HG02981 (cell line): ENCODE results near the gene TMEM179.
"Not testable (repeated sequence)": the region's sequence is repeated elsewhere in the genome, so short reads cannot be mapped to it uniquely, and the experiment has no call there.

Experiments used
- ATAC-seq: cut with Tn5 transposase; IDR thresholded peaks from one replicate; pipeline ENCODE4 v1.9.1; 2021; ENCODE audit warnings: mild to moderate bottlenecking, moderate library complexity; ENCODE audit not compliant: unreplicated experiment

The TMEM179 gene

DNA sequence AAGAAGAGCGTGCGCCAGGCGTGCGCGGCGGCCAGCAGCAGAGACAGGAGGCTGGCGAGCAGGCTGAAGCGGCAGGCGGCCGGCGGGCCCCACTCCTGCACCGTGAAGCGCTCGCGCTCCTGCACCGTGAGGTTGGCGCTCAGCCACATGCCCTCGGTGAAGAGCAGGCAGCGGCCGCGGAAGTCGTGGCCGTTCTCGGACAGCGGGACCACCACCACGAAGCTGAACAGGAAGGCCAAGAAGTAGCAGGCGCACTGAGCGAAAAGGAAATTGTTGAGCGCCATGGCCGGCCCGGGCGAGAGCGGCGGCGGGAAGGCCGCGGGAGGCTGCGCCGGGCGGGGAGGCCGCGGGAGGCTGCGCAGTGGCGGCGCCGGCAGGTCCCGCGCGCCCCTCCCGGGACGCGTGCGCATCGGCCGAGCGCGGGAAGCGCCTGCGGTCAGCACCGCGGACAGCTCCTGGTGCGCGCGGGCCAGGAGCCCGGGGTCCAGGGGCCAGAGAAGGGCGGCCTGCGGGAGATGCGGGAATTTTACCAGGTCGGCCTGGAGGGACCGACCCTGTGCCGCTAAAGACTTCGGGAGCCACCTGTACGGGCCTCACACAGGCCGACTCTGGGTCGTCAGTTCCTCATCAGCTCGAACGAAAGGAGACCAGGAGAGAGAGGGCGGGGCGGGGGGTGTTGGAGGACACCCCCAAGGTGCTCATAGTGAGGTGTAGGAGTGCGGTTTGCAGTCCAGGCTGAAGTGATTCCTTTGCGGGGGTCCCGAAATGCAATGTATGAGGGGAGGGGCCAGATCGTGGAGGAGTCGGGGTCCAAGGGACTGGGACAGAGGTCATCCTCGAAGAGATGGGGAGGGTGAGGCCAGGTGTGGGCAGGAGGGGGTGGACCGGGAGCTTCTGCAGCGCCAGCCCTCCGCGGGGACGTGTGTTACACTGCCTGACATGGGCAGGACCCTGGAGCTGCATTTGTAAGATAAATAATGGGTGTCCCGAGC, at the start of gene TMEM179:
TSS of gene TMEM179 (minus strand) at position 315 of the 992 bp plus-strand sequence. CDS start at position 284, 31 bp downstream.
- ATAC-seq, result no peak

DNA sequence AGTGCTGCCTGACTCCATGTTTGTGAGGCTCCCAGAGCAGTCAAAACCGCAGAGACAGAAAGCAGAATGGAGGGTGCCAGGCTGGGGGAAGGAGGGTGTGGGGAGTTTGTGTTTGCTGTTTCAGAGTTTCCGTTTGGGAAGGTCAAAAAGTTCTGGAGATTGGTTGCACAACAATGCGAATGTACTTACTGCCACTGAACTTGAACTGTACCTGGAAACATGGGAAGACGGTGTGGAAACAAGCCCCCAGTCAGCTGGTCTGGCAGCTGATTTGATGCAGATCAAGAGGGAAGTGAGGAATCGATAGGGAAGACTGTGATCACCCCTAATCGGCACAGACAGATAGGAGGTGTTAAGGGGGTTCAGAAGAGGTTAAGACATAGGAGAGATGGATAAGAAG, 49.5 kb upstream of the TMEM179 start:
- ATAC-seq, result no peak

- ATAC-seq, result not testable (repeated sequence)
Observed at GRCh38 chr14:104653130-104653920, 48.8 kb upstream of the TMEM179 start.

DNA sequence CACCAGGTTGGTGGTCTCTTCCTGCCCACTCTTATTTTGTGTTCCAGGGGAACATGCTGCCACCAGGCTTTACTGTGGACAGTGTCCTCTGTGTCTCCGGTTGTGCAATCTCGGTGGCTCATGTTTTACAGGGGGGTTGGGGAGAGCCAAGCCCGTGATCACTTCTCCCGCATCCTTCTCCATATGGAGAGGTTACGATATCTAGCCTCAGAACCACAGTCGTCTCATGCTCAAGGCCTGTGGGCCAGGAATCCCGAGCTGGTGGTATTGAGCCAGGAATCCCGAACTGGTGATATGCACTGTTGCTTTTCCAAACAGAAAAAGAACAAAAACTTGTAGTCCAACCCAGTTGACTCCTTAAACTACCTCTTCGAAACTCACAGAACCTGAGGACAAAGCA, 47.8 kb upstream of the TMEM179 start:
- ATAC-seq, result no peak

DNA sequence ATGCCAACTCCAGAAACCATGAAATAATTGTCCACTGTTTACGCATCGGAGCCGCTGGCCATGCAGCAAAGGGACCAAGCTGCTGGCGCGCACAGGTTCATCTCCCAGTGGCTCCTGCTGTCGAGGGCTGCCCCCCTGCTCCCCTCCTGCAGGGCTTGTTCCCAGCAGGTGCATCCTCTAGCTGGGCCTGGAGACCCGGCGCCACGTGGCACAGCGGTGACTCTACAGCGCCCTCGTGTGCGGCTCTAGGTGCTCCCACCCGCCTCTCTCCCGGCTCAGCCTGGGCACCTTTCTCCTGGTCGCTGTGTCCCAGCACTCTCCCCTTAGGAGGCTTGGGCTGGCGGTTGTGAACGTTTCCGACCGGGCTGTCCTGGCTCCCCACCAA, 47.3 kb upstream of the TMEM179 start:
- ATAC-seq, result no peak

GRCh38 chr14:104650981-104651875, 46.7 kb upstream of the TMEM179 start:
- no peak for ATAC-seq

DNA sequence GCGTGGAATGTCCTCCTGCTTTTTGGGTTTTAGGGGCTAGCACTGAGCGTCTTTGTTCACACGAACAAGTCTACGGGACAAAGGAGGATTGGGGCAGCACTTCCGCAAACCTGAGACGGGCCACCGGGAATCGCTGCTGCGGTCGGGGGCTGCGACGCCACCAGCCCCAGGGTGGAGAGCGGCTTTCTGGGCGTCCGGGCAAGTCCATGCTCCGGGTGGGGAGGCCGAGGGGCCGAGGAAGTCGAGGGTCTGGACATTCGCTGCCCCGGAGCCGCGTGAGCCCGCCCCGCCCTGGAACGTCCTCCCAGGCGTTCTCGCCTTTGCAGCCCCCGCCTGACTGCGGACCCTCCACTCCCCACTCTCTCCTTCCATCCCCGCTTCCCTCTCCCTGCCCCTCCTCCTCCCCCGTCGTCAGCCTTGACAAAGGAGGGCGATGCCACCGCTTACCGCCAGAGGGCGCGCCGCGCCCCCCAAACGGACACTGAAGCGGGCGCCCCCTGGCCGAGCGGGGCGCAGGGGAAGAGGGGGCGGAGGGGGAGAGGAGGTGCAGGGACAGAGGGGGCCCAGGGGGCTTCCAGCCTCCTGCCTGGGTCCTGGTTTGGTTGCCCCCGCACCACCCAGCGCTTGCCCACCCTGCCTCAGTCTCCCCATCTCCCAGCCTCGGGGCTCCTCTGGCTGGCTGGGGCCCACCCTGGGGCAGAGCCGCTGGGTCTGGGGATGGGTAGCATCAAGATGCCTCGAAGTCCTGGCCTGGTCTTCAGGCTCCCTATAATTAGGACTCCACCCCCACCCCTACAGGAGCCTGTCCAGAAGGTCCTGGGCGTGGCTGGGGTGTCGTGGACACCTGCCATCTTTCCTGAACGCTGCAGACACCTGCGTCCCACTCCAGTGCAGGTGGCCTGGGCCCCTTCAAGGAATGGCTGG, 45.7 kb upstream of the TMEM179 start:
- peak; percentile 61 for ATAC-seq

GRCh38 chr14:104647467-104648043, 43.0 kb upstream of the TMEM179 start:
- no peak for ATAC-seq

GRCh38 chr14:104644656-104645378, 40.2 kb upstream of the TMEM179 start:
- no peak for ATAC-seq

DNA sequence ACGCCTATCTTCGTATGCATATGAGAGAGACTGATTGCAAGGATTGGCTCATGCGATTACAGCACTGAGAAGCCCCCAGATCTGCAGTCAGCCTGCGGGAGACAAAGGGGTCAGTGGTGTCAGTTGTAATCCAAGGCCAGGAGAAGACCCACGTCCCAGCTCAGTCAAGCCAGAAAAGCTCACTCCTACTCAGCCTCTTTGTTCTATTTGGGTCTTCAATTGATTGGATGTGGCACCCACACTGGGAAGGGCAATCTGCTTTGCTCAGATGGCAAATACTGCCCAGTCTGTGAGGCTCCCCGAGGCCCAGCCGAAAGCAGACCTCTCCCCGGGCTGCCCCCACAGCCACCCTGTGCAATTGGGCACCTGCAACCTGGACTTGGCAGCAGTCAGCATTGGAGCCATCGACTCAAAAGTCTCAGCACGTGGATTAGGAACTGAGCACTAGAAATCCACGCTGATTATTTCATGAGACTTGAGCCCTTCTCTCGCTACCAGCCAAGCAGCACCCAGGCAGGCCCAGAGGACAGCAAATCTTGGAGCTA, 39.6 kb upstream of the TMEM179 start:
- no peak for ATAC-seq

- ATAC-seq, result no peak
Observed at GRCh38 chr14:104643306-104643705, 38.7 kb upstream of the TMEM179 start.

DNA sequence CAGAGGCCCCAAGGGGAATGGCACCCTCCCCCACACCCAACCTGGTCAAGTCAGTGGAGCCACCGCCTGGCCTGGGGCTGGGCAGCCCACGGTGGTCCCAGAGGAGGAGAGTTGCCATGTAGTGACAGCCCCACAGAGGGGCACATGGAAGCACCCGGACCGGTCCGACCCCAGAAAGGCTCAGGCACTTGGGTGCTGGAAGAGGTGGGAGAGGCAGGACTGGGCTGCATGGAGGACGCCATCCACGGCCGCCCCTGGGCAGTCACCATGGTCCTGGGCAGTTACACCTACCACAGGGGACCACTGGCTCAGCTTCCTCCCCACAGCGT, 37.9 kb upstream of the TMEM179 start:
- ATAC-seq, result no peak

DNA sequence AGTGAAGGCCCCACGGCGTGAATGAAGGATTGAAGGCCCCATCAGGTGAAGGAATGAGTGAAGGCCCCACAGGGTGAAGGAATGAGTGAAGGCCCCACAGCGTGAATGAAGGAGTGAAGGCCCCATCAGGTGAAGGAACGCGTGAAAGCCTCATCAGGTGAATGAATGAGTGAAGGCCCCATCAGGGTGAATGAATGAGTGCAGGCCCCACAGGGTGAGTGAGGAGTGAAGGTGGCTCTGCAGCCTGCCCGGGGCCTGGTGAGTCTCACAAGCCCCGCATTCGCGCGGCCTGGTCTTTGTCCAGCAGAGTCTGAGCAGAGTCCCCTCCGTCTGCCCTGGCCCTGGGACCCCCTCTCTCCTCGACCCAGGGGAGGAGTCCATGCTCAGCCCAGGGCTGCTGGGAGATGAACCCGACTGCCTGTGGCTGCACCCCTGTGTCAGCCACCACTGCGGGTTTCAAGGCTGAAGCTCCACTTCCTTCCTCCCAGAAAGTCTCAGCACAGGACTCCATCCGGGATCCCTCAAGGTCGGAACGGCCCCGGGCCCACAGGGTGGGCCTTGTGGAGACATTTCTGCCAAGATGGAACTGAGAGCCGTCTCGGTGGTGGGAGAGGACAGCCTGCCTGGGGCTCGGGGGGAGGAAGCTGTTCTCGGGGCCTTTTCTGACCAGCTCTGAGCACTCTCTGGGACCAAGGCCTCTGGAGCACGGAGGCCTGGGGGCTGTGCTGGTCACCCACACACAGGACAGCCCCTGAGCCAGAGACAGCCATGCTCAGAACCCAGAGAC, 37.4 kb upstream of the TMEM179 start:
- ATAC-seq, result no peak

- no peak for ATAC-seq
Observed at GRCh38 chr14:104640681-104641080, 36.1 kb upstream of the TMEM179 start.

DNA sequence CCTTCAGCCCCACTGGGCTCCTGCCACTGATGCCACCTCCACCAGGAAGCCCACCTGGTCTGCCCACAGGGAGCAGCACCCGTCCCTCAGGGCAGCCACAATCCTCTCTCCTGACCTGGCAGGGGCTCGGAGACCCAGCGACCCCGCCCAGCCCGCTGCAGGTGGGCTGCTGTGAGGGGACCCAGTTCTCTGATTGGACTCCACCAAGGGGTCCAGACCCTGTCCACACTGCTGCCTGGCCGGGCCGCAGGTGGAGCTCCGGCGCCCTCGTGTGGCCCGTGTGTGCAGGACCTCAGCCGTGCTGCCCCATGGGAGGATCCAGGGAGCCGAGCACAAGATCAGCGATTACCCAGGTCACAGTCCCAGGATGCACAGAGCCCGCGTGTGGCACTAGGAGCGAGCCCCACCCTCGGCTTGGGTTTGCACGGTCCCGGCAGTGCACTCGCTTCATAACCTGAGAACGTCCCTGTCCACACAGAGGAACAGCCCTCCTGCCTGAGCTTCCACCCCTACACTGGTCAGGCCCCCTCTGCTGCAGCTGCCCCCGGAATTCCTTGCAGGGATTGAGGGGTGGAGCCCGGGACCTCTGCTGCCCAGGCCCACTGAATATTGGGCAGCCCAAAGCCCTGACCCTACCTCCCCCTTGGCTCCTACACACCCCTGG, 35.4 kb upstream of the TMEM179 start:
- peak; percentile 64 for ATAC-seq

DNA sequence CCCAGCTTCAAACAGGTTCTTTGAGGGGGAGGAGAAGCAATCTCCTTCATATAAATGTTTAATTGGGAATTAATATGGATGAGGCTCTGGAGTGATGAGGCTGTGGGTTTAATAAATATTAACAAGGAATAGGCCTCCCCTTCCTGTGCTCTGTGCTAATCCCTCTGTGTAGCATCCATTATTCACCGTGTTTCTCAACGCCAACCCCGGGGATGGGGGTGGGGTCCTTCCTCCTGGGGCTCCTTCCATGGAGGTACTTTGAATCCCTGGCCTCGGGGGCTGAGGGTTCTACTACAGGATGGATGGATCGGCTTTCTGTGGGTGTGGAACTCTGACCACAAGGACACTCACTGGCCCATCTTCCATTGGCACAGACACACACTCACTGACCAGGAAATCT, 34.9 kb upstream of the TMEM179 start:
- ATAC-seq, result no peak

- ATAC-seq, result no peak
Observed at GRCh38 chr14:104638927-104639450, 34.4 kb upstream of the TMEM179 start.
